GM18951 (cell line): ENCODE measurements around the gene PVALB.
"Not testable (repeated sequence)": the region's sequence is repeated elsewhere in the genome, so short reads cannot be mapped to it uniquely, and the experiment has no call there.

Source experiments
- POLR2A ChIP-seq: IDR thresholded peaks from 4 replicates; pipeline ENCODE4 v1.6.1; 2011; ENCODE audit warnings: mild to moderate bottlenecking; ENCODE audit not compliant: insufficient read length, insufficient read depth; ENCODE audit errors: extremely low read depth
- in situ Hi-C: fragments of 300-500 bp; cut with MboI; formaldehyde crosslinking; loops from one replicate; pipeline ENCODE4 v1.12.0; 2022; ENCODE audit warnings: low sequenced_read_pairs, mixed read lengths, inconsistent platforms; ENCODE audit not compliant: unreplicated experiment

PVALB gene

DNA sequence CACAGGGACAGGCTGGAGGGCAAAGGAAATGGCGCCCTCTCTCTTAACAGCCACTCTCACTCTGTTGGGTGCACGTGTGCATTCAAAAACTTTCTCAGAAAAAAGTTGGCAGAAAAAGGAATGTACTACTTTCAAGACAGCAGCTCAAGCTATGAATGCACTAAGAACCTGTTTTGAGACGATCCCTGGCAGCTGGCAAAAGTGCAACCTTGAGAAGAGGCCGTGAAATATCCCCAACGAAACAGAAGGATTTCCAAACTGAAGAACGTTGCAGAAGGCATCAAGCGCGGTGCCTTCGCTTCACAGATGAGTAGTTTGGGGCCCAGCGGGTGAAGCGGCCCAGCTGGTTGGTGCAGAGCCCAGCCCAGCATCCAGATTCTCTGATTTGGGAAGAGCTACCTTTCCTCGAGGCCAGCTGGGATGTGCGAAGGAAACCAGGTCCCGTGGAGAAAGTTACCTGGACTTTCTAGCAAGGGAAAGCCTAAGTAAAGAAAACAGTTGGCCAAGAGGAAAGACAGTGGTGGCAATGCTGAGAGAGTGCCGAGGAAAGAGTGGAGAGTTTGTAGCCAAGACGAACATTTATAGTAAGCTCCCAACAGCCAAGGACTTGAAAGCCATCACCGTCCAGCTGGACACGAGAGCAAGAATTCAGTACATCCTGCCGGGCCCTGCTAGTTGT lies 57.2 kb downstream of the PVALB start:
- in situ Hi-C loops, result no loop called here
- no peak for TF ChIP-seq POLR2A

DNA sequence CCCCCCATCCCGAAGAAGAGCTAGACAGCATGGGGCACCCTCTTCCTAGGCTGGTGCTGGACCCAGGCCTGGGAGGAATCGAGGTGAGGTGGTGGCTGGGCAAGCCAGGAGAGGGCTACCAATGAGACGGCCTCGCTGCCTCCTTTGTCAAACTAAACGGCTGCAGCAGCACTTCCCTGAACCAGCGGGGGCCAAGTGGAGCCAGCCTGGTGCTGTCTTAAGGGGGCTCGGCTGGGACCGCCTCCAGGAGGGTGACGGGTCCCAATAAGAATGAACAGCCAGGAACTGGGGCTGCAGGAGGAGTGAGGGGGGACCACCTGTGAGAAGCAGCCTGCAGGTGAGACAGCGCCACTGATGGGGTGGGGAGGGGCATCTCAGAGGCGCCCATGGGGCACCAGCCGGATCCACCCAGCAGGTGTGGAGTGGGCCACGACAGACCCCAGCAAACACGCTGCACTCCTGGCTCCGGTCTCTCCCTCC lies 58.0 kb downstream of the PVALB start:
- in situ Hi-C loops, result no loop called here
- no peak for TF ChIP-seq POLR2A

DNA sequence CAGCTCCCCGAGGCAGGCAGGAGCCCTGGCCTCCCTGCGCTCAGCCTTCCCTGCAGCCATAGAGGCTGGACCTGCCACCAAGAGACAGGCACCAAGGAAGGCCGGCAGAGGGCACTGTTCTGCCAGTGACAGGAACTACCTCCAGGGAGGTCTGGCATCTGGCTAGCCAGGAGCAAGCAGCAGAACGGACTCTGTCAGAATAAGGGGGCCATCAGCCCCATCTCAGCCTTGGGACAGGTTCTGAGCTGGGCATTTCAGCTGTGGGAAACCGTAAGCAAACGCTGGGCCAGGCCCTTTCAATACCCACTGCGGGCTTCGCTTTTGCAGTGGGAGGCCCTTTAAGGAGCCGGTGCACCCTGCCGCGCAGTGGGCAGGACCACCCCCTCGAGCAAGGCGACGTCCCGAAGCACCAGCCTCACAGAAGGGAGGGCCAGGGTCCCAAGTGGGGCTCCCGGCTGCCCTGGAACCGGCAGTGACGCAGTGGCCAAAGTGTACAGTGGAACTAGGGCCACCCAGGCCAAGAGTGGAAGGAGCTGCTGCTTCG lies 59.1 kb downstream of the PVALB start:
- in situ Hi-C loops, result no loop called here
- no peak for TF ChIP-seq POLR2A

DNA sequence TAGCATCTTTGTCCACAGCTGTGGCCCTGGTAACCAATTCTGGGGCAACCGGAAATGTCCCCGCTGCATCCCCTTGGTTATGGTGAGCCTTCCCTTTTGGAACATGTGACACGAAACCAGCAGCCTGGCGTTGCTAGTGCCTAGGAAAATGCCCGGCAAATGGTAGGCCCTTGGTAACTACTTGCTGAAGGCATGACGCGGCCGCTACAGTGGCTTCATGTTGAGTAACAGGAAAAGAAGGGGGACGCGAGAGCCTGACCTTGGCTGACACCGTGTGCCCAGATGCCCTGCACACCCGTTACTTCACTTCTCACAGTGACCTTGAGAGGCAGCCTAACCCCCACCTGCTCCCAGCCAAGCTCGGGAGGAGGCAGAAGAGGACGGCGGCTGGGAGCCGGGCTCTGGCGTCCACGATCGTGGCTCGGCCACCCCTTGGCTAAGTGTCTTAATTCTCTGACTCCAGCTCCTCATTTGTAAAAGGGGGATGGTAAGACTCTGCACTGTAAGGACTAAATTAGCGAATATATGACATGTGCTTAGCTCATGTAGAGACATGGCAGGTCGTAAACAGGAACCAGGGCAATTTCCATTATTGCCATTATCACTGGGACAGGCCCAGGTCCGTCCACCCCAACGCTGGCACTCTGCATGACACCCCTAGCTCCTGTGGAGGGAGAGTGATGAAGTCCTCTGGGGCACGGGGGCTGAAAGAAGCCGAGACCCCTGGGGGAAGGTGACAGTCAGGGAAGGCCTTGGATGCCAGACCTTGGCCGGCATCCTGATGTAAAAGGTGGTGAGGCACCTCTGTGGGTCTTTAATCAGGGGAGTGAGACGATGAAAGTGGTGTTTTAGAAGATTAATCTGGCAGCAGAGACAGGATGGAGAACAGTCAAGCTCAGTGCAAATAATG lies 59.8 kb downstream of the PVALB start:
- in situ Hi-C loops, result no loop called here
- no peak for TF ChIP-seq POLR2A

GRCh38 chr22:36756031-36756430 lies 60.8 kb downstream of the PVALB start:
- in situ Hi-C loops, result no loop called here
- no peak for TF ChIP-seq POLR2A

GRCh38 chr22:36755316-36755715 lies 61.5 kb downstream of the PVALB start:
- in situ Hi-C loops, result no loop called here
- TF ChIP-seq POLR2A, result no peak

DNA sequence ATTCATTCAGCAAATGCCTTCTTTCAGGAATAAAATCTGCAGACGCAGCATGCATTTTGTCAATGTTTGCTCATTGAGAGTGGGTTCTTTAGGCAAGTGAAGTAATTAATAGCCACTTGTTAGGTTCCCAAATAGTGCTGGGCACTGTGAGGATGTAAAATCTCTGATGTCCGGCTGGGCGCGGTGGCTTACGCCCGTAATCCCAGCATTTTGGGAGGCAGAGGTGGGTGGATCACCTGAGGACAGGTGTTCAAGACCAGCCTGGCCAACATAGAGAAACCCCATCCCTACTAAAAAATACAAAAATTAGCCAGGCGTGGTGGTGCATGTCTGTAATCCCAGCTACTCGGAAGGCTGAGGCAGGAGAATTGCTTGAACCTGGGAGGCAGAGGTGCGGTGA lies 62.0 kb downstream of the PVALB start:
- in situ Hi-C loops, result not testable (repeated sequence)

- TF ChIP-seq POLR2A, result no peak
- in situ Hi-C loops, result no loop called here
Measured at GRCh38 chr22:36753916-36754315, 62.9 kb downstream of the PVALB start.

- in situ Hi-C loops, result no loop called here
- TF ChIP-seq POLR2A, result no peak
Measured at GRCh38 chr22:36753120-36753802, 63.6 kb downstream of the PVALB start.
